HepG2 (cell line): Measurements from ENCODE around the gene LIN28A. TPM values are rescaled to one million over a fixed set of nuclear protein-coding genes. Genes with fewer than 3 reads are reported as not detected.

Experiments
- BRCA1 ChIP-seq: sonication (generic); formaldehyde crosslinking; IDR thresholded peaks from 2 replicates; pipeline ENCODE4 v1.4.0; 2020; ENCODE audit warnings: missing genetic modification reagents
- CREM ChIP-seq, 2 experiments: sonication (generic) in 1 of 2; formaldehyde crosslinking in 1 of 2; IDR thresholded peaks; 2 replicates each; pipeline versions ENCODE4 v1.4.0 to v1.6.1; 2016 to 2020; ENCODE audit warnings: antibody characterized with exemption in 1 of 2, mild to moderate bottlenecking in 1 of 2, missing genetic modification reagents in 1 of 2
- HINFP ChIP-seq: sonication (generic); formaldehyde crosslinking; IDR thresholded peaks from 2 replicates; pipeline ENCODE4 v1.4.0; 2020; ENCODE audit warnings: low read depth, mild to moderate bottlenecking, missing genetic modification reagents
- HIVEP1 ChIP-seq: sonication (generic); formaldehyde crosslinking; IDR thresholded peaks from 2 replicates; pipeline ENCODE4 v1.4.0; 2020; ENCODE audit warnings: mild to moderate bottlenecking, missing genetic modification reagents
- HNRNPUL1 ChIP-seq: fragments of 200-400 bp; formaldehyde crosslinking; IDR thresholded peaks from 2 replicates; pipeline ENCODE4 v1.6.1; 2017; ENCODE audit warnings: low read depth, mild to moderate bottlenecking, low read length, moderate library complexity
- ISL2 ChIP-seq: sonication (generic); formaldehyde crosslinking; IDR thresholded peaks from 2 replicates; pipeline ENCODE4 v1.5.0; 2020; ENCODE audit warnings: missing genetic modification reagents
- MXD4 ChIP-seq: IDR thresholded peaks from 2 replicates; pipeline ENCODE4 v1.6.1; 2016; ENCODE audit warnings: mild to moderate bottlenecking, missing biosample characterization, missing genetic modification reagents
- NKX3-1 ChIP-seq: sonication (generic); formaldehyde crosslinking; IDR thresholded peaks from 2 replicates; pipeline ENCODE4 v1.5.0; 2020; ENCODE audit warnings: missing genetic modification reagents
- PCBP1 ChIP-seq: fragments of 200-400 bp; formaldehyde crosslinking; IDR thresholded peaks from 2 replicates; pipeline ENCODE4 v1.6.1; 2017; ENCODE audit warnings: mild to moderate bottlenecking, low read depth, low read length, borderline replicate concordance
- SMAD1 ChIP-seq: sonication (generic); formaldehyde crosslinking; IDR thresholded peaks from 2 replicates; pipeline ENCODE4 v1.4.0; 2020; ENCODE audit warnings: missing genetic modification reagents, low read depth, mild to moderate bottlenecking, borderline replicate concordance
- SNAI1 ChIP-seq: sonication (generic); formaldehyde crosslinking; IDR thresholded peaks from 2 replicates; pipeline ENCODE4 v1.5.0; 2020; ENCODE audit warnings: mild to moderate bottlenecking, missing genetic modification reagents, borderline replicate concordance
- SRF ChIP-seq: IDR thresholded peaks from 2 replicates; pipeline ENCODE4 v1.6.1; 2011; ENCODE audit warnings: mild to moderate bottlenecking, low read depth, low read length, moderate library complexity
- SRSF9 ChIP-seq: fragments of 200-400 bp; formaldehyde crosslinking; IDR thresholded peaks from 2 replicates; pipeline ENCODE4 v1.6.1; 2018; ENCODE audit warnings: borderline replicate concordance, mild to moderate bottlenecking, low read depth, low read length; ENCODE audit not compliant: insufficient read depth, poor library complexity, severe bottlenecking
- ZFP1 ChIP-seq: IDR thresholded peaks from 2 replicates; pipeline ENCODE4 v1.6.1; 2016
- ZNF121 ChIP-seq: sonication (generic); formaldehyde crosslinking; IDR thresholded peaks from 2 replicates; pipeline ENCODE4 v1.5.0; 2020; ENCODE audit warnings: mild to moderate bottlenecking, missing genetic modification reagents
- ZNF431 ChIP-seq: sonication (generic); formaldehyde crosslinking; IDR thresholded peaks from 2 replicates; pipeline ENCODE4 v1.9.0; 2022; ENCODE audit warnings: missing genetic modification reagents, low read depth, mild to moderate bottlenecking, borderline replicate concordance
- ZNF460 ChIP-seq: sonication (generic); formaldehyde crosslinking; IDR thresholded peaks from 2 replicates; pipeline ENCODE4 v1.5.1; 2020; ENCODE audit warnings: missing genetic modification reagents, mild to moderate bottlenecking, borderline replicate concordance
- ZNF570 ChIP-seq: sonication (generic); formaldehyde crosslinking; IDR thresholded peaks from 2 replicates; pipeline ENCODE4 v1.4.0; 2020; ENCODE audit warnings: mild to moderate bottlenecking, missing genetic modification reagents, borderline replicate concordance
- ZNF614 ChIP-seq: IDR thresholded peaks from 2 replicates; pipeline ENCODE4 v1.6.1; 2018; ENCODE audit warnings: missing biosample characterization, missing genetic modification reagents, inconsistent platforms, borderline replicate concordance
- ZNF670 ChIP-seq: sonication (generic); formaldehyde crosslinking; IDR thresholded peaks from 2 replicates; pipeline ENCODE4 v1.8.0; 2022; ENCODE audit warnings: mild to moderate bottlenecking, missing genetic modification reagents, borderline replicate concordance
- ZNF775 ChIP-seq: sonication (generic); formaldehyde crosslinking; IDR thresholded peaks from 2 replicates; pipeline ENCODE4 v1.4.0; 2020; ENCODE audit warnings: missing genetic modification reagents, mild to moderate bottlenecking, moderate library complexity, borderline replicate concordance
- ZNF782 ChIP-seq: sonication (generic); formaldehyde crosslinking; IDR thresholded peaks from 2 replicates; pipeline ENCODE4 v1.4.0; 2020; ENCODE audit warnings: missing genetic modification reagents, mild to moderate bottlenecking, borderline replicate concordance
- polyA plus RNA-seq, 8 experiments: library from polyadenylated mRNA; depleted of rRNA in 3 of 8; stranded (reverse) in 7 of 8; unstranded in 1 of 8; fragments of >200 nt; fragmentation: Illumina TruSeq in 4 of 8; extraction: Trizol in 4 of 8; gene quantifications; 2 replicates each; pipeline versions ENCODE4 v1.2.1 to v1.2.3, GENCODE V29; 2011 to 2016; ENCODE audit warnings: low read depth in 4 of 8, missing spikeins in 1 of 8, mixed read lengths in 1 of 8; ENCODE audit not compliant: insufficient read depth in 1 of 8
- total RNA-seq, 5 experiments: library from RNA; depleted of rRNA; stranded (reverse); fragments of >200 nt; fragmentation: Illumina TruSeq; extraction: Trizol; gene quantifications; 2 replicates each; pipeline ENCODE4 v1.2.3, GENCODE V29; 2016; ENCODE audit warnings: low read depth in 1 of 5
- TF ChIP-seq, protein P1 (sequence below), 2 experiments: sonication (generic) in 1 of 2; formaldehyde crosslinking in 1 of 2; IDR thresholded peaks; 2 replicates each; pipeline versions ENCODE4 v1.4.0 to v1.6.1; 2016 to 2020; ENCODE audit warnings: borderline replicate concordance in 1 of 2, low read depth in 1 of 2, mild to moderate bottlenecking in 1 of 2, missing genetic modification reagents in 1 of 2
- TF ChIP-seq, protein P2 (sequence below): sonication (generic); formaldehyde crosslinking; IDR thresholded peaks from 2 replicates; pipeline ENCODE4 v1.8.1; 2023; ENCODE audit warnings: mild to moderate bottlenecking, missing genetic modification reagents

Gene LIN28A
- total and polyA plus RNA-seq, 2 of the 13 experiments (the other 11 are each of a cell fraction or from before 2014, with no cell fraction given): not detected

DNA sequence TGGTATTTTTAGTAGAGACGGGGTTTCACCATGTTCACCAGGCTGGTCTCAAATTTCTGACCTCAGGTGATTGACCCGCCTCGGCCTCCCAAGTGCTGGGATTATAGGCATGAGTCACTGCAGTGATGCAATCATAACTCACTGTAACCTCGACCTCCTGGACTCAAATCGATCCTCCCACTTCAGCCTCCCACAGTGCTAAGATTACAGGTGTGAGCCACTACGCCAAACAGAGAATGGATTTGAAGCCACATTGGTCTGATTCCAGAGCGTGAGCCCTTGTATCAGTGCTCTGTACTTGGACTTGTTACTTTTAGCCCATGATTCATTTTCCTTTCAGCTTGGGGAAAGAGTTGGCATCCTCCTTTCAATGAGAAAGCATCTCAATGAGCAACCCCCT is 23.2 kb upstream of the LIN28A start (continued):
- TF ChIP-seq, protein P1, sequence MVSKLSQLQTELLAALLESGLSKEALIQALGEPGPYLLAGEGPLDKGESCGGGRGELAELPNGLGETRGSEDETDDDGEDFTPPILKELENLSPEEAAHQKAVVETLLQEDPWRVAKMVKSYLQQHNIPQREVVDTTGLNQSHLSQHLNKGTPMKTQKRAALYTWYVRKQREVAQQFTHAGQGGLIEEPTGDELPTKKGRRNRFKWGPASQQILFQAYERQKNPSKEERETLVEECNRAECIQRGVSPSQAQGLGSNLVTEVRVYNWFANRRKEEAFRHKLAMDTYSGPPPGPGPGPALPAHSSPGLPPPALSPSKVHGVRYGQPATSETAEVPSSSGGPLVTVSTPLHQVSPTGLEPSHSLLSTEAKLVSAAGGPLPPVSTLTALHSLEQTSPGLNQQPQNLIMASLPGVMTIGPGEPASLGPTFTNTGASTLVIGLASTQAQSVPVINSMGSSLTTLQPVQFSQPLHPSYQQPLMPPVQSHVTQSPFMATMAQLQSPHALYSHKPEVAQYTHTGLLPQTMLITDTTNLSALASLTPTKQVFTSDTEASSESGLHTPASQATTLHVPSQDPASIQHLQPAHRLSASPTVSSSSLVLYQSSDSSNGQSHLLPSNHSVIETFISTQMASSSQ (IDR thresholded peaks at IDR 0.05; ENCODE audit: low read depth): 0 out of 2 replicates have a peak, but pooled peaks have one; percentile 31
- TF ChIP-seq, protein P1 (CRISPR knock-in tag; IDR thresholded peaks at IDR 0.05; ENCODE audit: borderline replicate concordance): no peak
- TF ChIP-seq CREM (IDR thresholded peaks at IDR 0.05) (peak; percentile 39; the same call in 1 of the 2 replicates), CREM (CRISPR knock-in tag; IDR thresholded peaks at IDR 0.05) (no peak), HNRNPUL1 (no peak), ZNF782 (CRISPR knock-in tag) (no peak), ZNF460 (peak; percentile 98), SNAI1 (CRISPR knock-in tag) (no peak), ZNF570 (CRISPR knock-in tag) (no peak), PCBP1 (no peak), ZNF614 (CRISPR knock-in tag) (peak; percentile 80; the same call in 1 of the 2 replicates), BRCA1 (CRISPR knock-in tag) (no peak), SRSF9 (no peak), HINFP (no peak), ISL2 (CRISPR knock-in tag) (peak; percentile 49; the same call in 1 of the 2 replicates), ZNF431 (CRISPR knock-in tag) (peak; percentile 79; the same call in 1 of the 2 replicates), MXD4 (0 out of 2 replicates have a peak, but pooled peaks have one; percentile 39), SMAD1 (CRISPR knock-in tag) (no peak), NKX3-1 (CRISPR knock-in tag) (no peak), SRF (no peak), ZNF670 (CRISPR knock-in tag) (peak; percentile 99), HIVEP1 (CRISPR knock-in tag) (peak; percentile 69; the same call in 1 of the 2 replicates), ZFP1 (CRISPR knock-in tag) (peak; percentile 75; the same call in 1 of the 2 replicates), ZNF121 (CRISPR knock-in tag) (peak; percentile 22; the same call in 1 of the 2 replicates), ZNF775 (CRISPR knock-in tag) (no peak)
- TF ChIP-seq, protein P2, sequence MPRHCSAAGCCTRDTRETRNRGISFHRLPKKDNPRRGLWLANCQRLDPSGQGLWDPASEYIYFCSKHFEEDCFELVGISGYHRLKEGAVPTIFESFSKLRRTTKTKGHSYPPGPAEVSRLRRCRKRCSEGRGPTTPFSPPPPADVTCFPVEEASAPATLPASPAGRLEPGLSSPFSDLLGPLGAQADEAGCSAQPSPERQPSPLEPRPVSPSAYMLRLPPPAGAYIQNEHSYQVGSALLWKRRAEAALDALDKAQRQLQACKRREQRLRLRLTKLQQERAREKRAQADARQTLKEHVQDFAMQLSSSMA: no peak
